Measurements from ENCODE around the gene NTRK2.

NTRK2 gene

GRCh38 chr9:84785792-84786547 is 116.4 kb downstream of the NTRK2 start:
- DNase-seq, result no peak

GRCh38 chr9:84788803-84789462 is 119.4 kb downstream of the NTRK2 start:
- no peak for DNase-seq

GRCh38 chr9:84789463-84789830 is 119.9 kb downstream of the NTRK2 start:
- no peak for DNase-seq

GRCh38 chr9:84791643-84792042 is 122.1 kb downstream of the NTRK2 start:
- DNase-seq, result no peak

- DNase-seq, result no peak
Measured at GRCh38 chr9:84793251-84793650, 123.7 kb downstream of the NTRK2 start.

GRCh38 chr9:84794981-84795637 is 125.6 kb downstream of the NTRK2 start:
- DNase-seq, result no peak

- DNase-seq, result no peak
Measured at GRCh38 chr9:84796404-84796803, 126.9 kb downstream of the NTRK2 start.

GRCh38 chr9:84799251-84799650 is 129.7 kb downstream of the NTRK2 start:
- DNase-seq, result no peak

- DNase-seq, result no peak
Measured at GRCh38 chr9:84804951-84805694, 135.6 kb downstream of the NTRK2 start.

- no peak for DNase-seq
Measured at GRCh38 chr9:84807431-84807830, 137.9 kb downstream of the NTRK2 start.

- DNase-seq, result no peak
Measured at GRCh38 chr9:84807870-84808390, 138.4 kb downstream of the NTRK2 start.

- DNase-seq, result no peak
Measured at GRCh38 chr9:84808416-84808815, 138.9 kb downstream of the NTRK2 start.

- DNase-seq, result no peak
Measured at GRCh38 chr9:84811072-84811750, 141.7 kb downstream of the NTRK2 start.

- no peak for DNase-seq
Measured at GRCh38 chr9:84811751-84812074, 142.2 kb downstream of the NTRK2 start.

GRCh38 chr9:84812355-84812754 is 142.8 kb downstream of the NTRK2 start:
- no peak for DNase-seq

- no peak for DNase-seq
Measured at GRCh38 chr9:84812847-84813246, 143.3 kb downstream of the NTRK2 start.

GRCh38 chr9:84815554-84815953 is 146.0 kb downstream of the NTRK2 start:
- DNase-seq, result no peak

- DNase-seq, result no peak
Measured at GRCh38 chr9:84817038-84817437, 147.5 kb downstream of the NTRK2 start.

GRCh38 chr9:84818791-84819190 is 149.3 kb downstream of the NTRK2 start:
- DNase-seq, result no peak

- peak; percentile 34 for DNase-seq
Measured at GRCh38 chr9:84819491-84819991, 150.0 kb downstream of the NTRK2 start.

- DNase-seq, result no peak
Measured at GRCh38 chr9:84821431-84821830, 151.9 kb downstream of the NTRK2 start.

GRCh38 chr9:84822589-84823233 is 153.2 kb downstream of the NTRK2 start:
- DNase-seq, result no peak

Data from NCI-H2227 treated with DMSO at 0.1 percent for 48 hours (cell line).